AG04450 (cell line): Measurements from ENCODE around the gene ADCY3. TPM values are rescaled to one million over a fixed set of nuclear protein-coding genes. Genes with fewer than 3 reads are reported as not detected.

ENCODE experiments used
- CTCF ChIA-PET: fragments of 300-600, 350-600 bp; formaldehyde crosslinking; extraction: SDS; loops from one replicate; lab custom pipeline; 2022; ENCODE audit warnings: antibody characterized with exemption, inconsistent platforms; lab: Charles Lee
- POLR2A ChIA-PET: fragments of 350-600 bp; formaldehyde crosslinking; extraction: SDS; loops from one replicate; lab custom pipeline; 2021; ENCODE audit warnings: antibody characterized with exemption, inconsistent platforms; lab: Yijun Ruan, JAX
- DNase-seq: peaks from one replicate; pipeline ENCODE4 v3.0.0-alpha.2; 2011; ENCODE audit warnings: low read depth, low spot score
- H3K27ac ChIP-seq: one replicate; pipeline ENCODE4 v1.5.1; 2012; ENCODE audit warnings: low read depth, low read length, control low read depth
- H3K27me3 ChIP-seq: one replicate; pipeline ENCODE4 v1.6.0; 2012; ENCODE audit warnings: low read length; ENCODE audit not compliant: control insufficient read depth, insufficient read depth
- H3K4me3 ChIP-seq: 2 replicates; pipeline ENCODE4 v1.5.1; 2011; ENCODE audit warnings: mild to moderate bottlenecking, low read depth, low read length, control low read depth
- H3K9me3 ChIP-seq: 2 replicates; pipeline ENCODE4 v1.5.1; 2012; ENCODE audit warnings: low read length; ENCODE audit not compliant: control insufficient read depth, insufficient read depth
- polyA plus RNA-seq: library from polyadenylated mRNA; depleted of rRNA; stranded (reverse); fragments of >200 nt; gene quantifications from 2 replicates; pipeline ENCODE4 v1.2.3, GENCODE V29; 2011; rRNA removed
- small RNA-seq: library from RNA; depleted of rRNA; stranded (forward); fragments of <200 nt; gene quantifications from one replicate; pipeline ENCODE3, GENCODE V24; 2012; ENCODE audit warnings: low read depth; ENCODE audit not compliant: insufficient read length
- TF ChIP-seq, protein P1 (sequence below): IDR thresholded peaks from 2 replicates; pipeline ENCODE4 v1.5.1; 2011; ENCODE audit warnings: low read depth, low read length, control low read depth, inconsistent platforms

The ADCY3 gene
- polyA plus RNA-seq, 1 experiment, result 29.6 TPM

- Histone ChIP-seq H3K4me3 (no peak overlapping the region), H3K27ac (no peak overlapping the region), H3K27me3 (no peaks in the 10 kb centered on the region), H3K9me3 (no peaks in the 10 kb centered on the region)
- CTCF ChIA-PET, result interaction anchor here (0.5 to 0.7 kb wide), 2 partner anchors 12 to 159 kb away, joined by 3 read pairs; no protein-coding TSS in a partner anchor
- POLR2A ChIA-PET, result no interaction called here
- no peak for DNase-seq
- TF ChIP-seq, protein P1, sequence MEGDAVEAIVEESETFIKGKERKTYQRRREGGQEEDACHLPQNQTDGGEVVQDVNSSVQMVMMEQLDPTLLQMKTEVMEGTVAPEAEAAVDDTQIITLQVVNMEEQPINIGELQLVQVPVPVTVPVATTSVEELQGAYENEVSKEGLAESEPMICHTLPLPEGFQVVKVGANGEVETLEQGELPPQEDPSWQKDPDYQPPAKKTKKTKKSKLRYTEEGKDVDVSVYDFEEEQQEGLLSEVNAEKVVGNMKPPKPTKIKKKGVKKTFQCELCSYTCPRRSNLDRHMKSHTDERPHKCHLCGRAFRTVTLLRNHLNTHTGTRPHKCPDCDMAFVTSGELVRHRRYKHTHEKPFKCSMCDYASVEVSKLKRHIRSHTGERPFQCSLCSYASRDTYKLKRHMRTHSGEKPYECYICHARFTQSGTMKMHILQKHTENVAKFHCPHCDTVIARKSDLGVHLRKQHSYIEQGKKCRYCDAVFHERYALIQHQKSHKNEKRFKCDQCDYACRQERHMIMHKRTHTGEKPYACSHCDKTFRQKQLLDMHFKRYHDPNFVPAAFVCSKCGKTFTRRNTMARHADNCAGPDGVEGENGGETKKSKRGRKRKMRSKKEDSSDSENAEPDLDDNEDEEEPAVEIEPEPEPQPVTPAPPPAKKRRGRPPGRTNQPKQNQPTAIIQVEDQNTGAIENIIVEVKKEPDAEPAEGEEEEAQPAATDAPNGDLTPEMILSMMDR, result no peak
Measured at GRCh38 chr2:24774373-24774772, 145.7 kb downstream of the ADCY3 start.

DNA sequence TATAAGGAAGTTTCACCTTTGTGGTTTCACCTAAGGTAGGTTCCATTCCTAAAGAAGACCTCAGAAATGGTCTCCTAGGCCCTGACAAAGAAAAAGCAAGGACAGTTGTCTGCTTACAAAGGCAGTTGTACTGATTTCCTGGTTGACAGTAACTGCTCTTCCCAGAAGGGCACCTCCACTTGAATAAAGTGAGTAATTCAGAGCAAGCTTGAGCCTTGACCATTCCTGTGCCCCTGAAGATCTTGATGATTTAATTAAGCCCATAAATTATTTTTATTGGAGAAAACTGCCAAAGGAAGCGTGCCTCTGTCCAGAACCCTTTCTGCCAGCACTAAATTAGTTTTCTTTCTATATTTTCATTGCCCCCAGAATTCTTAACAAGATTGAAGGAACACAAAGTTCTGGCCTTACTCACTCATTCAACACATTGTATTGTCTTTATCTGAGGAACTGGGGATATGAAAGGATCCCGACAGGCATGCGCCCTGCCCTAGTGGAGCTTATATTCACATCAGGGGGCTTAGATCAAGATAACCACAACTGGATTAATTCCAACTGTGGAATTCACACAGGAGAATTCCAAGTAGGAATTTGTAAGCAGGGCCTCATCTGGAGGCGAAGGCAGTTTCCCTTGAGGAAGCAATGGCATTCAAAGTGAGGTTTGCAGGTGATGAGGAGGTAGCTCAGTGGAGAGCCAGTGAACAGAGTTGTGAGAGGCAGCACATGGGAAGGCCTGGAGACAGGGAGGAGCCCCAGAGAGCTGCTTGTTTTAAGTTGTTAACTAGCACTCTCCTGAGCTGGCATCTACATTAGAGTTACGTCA, 148.1 kb downstream of the ADCY3 start:
- Histone ChIP-seq H3K27me3 (no peaks in the 10 kb centered on the region), H3K9me3 (no peaks in the 10 kb centered on the region), H3K27ac (no peak overlapping the region), H3K4me3 (no peak overlapping the region)
- CTCF ChIA-PET, result interaction anchor here (0.9 kb wide), 1 partner anchor 19 kb away, joined by 3 read pairs; no protein-coding TSS in a partner anchor
- TF ChIP-seq, protein P1, result no peak
- POLR2A ChIA-PET, result no interaction called here
- no peak for DNase-seq

- POLR2A ChIA-PET, result no interaction called here
- no peaks in the 10 kb centered on the region for H3K9me3 ChIP-seq
- DNase-seq, result no peak
- TF ChIP-seq, protein P1, result no peak
- CTCF ChIA-PET, result interaction anchor here (0.6 kb wide), 2 partner anchors 662 to 975 kb away, joined by 3 read pairs; no protein-coding TSS in a partner anchor
- H3K27me3 ChIP-seq, result no peaks in the 10 kb centered on the region
- no peak overlapping the region for H3K4me3 ChIP-seq
- no peak overlapping the region for H3K27ac ChIP-seq
Measured at GRCh38 chr2:24771061-24771460, 149.0 kb downstream of the ADCY3 start.

Small RNAs within 50 kb of the gene (small RNA-seq; reads per million reads assigned to genes)
- not detected for gene AC013267.1
- not detected for gene RF00016

Other genes with a start within 250 kb of the ADCY3 start
- 42.5 and 51.5 TPM in 2 replicates for gene PTRHD1, start 126.8 kb downstream of the ADCY3 start, polyA plus RNA-seq
- gene CENPO, start 126.8 kb downstream of the ADCY3 start, polyA plus RNA-seq, result 12.1 and 15.7 TPM in 2 replicates
- 3.5 and 4.1 TPM in 2 replicates for gene DNAJC27, start 51.7 kb upstream of the ADCY3 start, polyA plus RNA-seq
- 0.09 and 0.14 TPM in 2 replicates for gene EFR3B, start 121.8 kb upstream of the ADCY3 start, polyA plus RNA-seq
- not detected in 2 replicates for gene POMC, start 248.3 kb upstream of the ADCY3 start, polyA plus RNA-seq